GM18858 (cell line): ENCODE measurements around the gene RBM27.
A peak's percentile ranks its signal among the peaks of the same experiment; 100 is the strongest.
"Not testable (repeated sequence)": the region's sequence is repeated elsewhere in the genome, so short reads cannot be mapped to it uniquely, and the experiment has no call there.

Experiments
- ATAC-seq: cut with Tn5 transposase; IDR thresholded peaks from one replicate; pipeline ENCODE4 v1.9.1; 2021; ENCODE audit not compliant: unreplicated experiment

Gene RBM27, protein sequence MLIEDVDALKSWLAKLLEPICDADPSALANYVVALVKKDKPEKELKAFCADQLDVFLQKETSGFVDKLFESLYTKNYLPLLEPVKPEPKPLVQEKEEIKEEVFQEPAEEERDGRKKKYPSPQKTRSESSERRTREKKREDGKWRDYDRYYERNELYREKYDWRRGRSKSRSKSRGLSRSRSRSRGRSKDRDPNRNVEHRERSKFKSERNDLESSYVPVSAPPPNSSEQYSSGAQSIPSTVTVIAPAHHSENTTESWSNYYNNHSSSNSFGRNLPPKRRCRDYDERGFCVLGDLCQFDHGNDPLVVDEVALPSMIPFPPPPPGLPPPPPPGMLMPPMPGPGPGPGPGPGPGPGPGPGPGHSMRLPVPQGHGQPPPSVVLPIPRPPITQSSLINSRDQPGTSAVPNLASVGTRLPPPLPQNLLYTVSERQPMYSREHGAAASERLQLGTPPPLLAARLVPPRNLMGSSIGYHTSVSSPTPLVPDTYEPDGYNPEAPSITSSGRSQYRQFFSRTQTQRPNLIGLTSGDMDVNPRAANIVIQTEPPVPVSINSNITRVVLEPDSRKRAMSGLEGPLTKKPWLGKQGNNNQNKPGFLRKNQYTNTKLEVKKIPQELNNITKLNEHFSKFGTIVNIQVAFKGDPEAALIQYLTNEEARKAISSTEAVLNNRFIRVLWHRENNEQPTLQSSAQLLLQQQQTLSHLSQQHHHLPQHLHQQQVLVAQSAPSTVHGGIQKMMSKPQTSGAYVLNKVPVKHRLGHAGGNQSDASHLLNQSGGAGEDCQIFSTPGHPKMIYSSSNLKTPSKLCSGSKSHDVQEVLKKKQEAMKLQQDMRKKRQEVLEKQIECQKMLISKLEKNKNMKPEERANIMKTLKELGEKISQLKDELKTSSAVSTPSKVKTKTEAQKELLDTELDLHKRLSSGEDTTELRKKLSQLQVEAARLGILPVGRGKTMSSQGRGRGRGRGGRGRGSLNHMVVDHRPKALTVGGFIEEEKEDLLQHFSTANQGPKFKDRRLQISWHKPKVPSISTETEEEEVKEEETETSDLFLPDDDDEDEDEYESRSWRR

DNA sequence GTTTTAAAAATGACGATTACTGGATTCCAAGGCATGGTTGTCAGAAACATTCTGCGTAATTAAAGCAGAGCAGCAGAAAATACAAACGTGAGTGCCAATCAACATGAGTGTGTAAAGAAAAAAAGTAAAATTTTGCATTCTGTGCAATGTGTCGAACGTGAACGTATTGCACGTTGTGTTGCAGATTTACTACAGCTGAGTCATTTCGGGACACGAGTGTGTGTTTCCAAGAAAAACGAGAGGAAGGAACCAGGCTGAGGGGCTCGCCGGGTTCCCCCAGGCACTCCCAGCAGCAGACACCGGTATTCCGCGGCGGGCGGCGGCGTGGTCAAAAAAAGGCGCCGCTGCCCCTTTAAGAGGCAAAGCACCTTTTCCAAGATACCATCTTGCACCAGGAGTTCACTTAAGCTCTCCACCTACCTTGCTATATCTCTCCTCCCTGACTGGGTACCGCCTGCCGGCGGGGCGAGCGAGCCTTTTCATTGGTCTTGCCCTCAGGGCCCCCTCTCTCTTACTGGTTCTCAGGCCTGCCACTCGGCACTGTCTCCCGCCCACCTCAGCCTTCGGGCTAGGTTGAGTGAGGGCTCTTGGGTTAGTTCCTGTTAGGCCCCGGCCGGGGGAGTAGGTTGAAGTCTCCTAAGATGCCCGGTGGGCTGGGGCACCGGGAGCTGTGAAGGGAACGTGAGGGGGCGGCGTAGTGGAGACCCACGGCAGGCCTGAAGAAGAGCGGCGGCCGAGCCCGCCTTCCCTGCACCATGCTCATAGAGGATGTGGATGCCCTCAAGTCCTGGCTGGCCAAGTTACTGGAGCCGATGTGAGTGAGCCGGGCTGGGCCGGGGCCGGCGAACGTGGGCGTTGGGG lies at the start of gene RBM27:
Gene RBM27 (plus strand): TSS at position 595 of the 861 bp plus-strand sequence. CDS start 161 bp downstream, at position 756.
- peak; percentile 100 for ATAC-seq

DNA sequence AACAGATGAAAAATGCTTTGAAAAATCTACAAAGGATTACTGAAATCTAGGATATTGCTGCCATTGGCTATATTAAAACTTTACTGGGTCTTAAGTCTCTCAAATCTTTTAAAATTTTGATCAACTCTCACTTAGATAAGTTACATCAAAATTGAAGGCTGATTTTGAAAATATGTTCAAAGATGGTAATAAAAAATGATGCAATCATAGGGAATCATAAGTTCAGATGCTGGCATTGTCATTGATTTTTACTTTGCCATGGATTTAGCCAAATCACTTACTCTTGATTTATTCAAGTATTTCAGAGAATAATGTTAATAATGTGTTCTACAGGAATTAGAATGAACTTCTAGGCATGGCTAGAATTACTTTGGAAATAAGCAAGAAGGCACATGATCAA lies 45.1 kb upstream of the RBM27 start:
- no peak for ATAC-seq

DNA sequence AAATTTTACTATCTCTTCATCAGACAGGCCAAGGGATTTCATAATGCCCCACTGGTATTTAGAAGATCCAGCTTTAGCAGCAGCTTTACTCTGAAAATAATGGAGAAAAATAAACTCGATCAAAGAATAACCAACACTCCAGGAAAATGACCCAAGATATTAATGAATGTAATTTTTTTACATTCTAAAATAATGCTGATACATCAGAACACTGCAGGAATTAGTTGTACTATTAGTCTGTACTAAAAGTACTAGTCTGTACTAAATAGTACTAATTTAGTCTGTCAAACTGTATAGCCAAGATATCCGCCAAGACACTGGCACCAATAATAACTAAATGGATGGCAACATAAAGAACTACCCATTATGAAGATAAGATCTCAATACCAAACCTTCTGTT lies 39.0 kb upstream of the RBM27 start:
- ATAC-seq: no peak

DNA sequence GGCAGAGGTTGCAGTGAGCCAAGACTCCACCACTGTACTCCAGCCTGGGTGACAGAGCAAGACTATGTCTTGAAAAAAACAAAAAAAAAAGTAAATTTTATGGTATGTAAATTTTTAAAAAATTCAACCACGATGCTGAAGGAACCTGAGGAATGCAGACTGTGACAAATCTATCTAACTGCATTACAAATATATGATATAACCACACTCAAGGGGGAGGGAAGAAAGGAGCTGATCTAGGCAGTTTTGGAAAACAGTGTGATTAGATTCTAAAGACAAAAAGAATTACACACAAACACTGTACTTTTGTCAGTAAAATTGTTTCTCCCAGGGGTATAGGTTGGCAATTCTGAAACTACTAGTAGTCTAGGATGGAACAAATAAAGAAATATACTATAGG lies 37.9 kb upstream of the RBM27 start:
- no peak for ATAC-seq

DNA sequence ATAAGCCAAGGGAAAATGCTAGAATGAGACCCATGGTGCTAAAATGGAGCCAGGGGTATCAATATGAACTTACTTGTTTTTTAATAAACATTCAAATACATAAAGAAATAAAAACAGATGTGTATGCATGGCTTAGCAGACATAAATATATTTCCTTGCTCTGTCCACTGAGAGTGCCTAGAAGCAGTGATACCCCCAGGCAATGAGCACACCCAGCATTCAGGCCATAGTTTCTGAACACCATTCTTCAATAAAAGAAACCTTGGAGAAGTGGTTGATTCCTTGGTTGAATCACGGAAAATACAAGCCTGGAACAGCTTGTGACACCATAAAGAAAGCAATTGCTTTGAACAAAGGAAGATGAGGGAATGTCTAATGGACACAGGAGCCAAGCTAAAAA lies 37.5 kb upstream of the RBM27 start:
- no peak for ATAC-seq

DNA sequence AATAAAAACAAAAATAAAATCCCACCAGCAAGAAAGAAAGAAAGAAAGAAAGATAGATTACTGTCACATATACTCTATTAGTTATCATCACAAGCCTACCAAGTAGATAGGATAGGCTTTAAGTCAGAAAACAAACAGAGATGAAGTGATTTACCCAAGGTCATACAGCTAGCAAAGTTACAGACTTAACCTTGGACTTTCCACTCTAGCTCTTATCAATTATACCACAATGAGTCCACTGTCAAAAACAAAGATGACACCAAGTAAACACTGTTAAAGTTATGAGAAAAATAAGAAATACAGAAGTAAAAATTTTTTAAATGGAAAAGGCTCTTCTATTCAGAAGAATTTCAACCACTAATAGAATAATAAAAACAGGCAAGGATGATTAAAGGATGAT lies 34.3 kb upstream of the RBM27 start:
- no peak for ATAC-seq

DNA sequence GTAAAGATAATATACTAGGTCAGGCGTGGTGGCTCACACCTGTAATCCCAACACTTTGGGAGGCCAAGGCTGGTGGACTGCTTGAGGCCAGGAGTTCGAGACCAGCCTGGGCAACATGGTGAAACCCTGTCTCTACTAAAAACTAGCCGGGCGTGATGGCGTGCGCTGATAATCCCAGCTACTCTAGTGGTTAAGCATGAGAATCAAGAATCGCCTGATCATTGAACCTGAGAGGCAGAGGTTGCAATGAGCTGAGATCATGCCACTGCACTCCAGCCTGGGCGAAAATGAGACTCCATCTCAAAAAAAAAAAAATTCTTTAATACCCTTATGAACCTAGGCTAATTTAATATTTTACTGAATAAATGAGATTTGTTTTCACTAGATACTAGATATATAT lies 30.4 kb upstream of the RBM27 start:
- peak; percentile 64 for ATAC-seq

DNA sequence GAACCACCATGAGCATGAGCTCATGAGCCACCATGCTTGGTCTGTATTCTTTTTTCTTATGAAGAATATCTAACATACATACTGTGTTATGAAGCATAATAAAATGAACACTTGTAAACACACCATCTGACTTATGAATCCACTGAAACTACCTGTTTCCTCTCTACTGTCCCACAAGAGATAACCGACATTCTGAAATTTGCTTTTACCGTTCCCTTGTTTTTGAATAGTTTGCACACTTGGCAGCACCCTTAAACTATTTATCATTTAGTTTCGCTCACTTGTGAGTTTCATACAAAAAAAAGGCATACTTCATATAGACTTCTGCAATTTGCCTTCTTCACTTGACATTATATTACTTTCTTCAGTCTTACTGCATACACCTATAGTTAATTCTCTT lies 29.8 kb upstream of the RBM27 start:
- ATAC-seq: peak; percentile 92

DNA sequence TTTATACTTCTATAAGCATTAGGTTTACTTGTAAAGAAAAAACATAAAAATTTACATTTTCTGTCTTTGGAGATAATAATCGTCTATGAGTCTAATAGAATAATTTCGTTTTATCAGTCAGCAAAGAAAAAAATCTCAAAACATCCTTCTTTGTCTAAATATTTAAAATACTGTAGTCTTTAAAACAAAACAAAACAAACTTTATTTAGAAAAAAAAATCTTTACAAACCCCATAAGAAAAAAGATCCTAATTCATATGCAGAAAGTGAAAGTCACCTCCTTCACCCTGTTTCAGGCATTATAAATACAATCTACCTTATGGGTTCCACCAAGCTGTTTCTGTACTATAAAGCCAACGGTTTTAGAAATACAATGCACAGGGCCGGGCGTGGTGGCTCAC lies 26.6 kb upstream of the RBM27 start:
- ATAC-seq: no peak

DNA sequence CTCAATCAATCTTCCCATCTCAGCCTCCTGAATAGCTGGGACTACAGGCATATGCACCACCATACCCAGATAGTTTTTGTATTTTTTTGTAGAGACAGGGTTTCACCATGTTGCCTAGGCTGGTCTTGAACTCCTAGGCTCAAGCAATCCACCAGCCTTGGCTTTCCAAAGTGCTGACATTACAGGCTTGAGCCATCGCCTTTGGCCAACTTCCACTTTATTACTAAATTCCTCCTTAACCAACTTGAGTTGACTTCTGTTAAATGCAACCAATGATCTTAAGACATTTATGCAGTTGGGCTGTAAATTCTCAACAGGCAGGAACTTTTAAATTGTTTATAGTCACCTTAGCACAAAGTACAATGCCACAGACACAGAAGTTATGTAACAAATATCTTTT lies 23.7 kb upstream of the RBM27 start:
- ATAC-seq: no peak

DNA sequence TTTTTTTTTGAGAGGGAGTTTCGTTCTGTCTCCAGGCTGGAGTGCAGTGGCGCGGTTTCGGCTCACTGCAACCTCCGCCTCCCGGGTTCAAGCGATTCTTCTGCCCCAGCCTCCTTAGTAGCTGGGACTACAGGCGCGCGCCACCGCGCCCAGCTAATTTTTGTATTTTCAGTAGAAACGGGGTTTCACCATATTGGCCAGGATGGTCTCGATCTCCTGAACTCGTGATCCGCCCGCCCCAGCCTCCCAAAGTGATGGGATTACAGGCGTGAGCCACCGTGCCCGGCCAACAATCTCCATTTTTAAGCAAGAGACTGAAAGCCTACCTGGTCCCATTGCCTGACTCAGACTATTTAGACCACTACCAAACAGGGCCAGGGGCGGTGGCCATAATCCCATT lies 20.0 kb upstream of the RBM27 start:
- ATAC-seq: not testable (repeated sequence)

DNA sequence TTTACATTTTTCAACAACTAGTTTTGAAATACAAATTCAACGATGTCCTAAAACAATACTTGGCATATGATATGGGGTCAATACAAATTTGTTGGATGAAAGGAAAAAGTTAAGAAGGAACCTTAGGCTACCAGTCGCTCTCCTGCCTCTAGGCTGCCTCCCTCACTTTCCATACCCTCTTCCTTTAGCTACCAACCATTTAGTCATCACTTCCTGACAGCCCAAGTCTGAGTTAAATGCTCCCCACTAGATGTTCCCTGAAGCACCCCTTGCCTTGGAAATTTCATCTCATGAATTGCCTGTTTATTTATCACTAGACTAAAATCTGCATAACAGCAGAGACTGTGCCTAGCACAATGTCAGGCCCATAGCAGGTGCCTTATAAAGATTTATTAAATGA lies 18.2 kb upstream of the RBM27 start:
- no peak for ATAC-seq

DNA sequence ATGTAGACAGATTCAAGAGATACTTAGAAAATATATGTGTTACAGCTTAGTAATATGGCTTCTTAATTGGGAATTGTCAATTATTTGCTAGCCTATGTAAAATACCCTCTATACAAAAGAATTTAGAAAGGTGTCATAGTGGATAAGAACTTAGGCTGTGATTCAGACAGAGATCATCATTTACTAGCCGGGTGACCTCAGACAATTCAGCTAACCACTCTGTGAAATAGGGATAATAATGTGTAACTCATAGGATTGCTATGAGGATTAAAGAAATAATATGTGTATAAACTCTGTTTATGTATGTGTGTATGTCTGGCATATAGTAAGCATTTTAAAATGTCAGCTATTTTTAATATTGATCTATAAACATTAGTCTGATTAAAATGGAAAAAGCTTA lies 15.0 kb upstream of the RBM27 start:
- no peak for ATAC-seq

DNA sequence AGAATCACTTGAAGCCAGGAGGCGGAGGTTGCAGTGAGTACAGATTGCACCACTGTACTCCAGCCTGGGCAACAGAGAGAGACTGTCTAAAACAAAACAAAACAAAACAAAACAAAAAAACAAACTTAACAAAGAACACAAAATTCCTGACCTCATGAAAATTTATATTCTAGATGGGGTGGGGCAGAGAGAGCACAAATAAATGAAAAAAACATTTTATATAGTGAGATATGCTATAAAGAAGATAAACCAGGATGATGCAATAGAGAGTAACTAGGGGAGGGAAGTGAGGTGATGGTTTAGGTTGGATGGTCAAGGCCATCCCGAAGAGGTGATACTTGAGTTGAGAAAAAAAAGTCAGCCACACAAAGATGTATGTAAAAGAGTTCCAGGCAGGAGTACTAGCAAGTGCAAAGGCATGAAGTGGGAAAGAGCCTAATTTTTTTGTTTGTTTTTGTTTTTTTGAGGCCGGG lies 10.8 kb upstream of the RBM27 start:
- ATAC-seq: no peak

DNA sequence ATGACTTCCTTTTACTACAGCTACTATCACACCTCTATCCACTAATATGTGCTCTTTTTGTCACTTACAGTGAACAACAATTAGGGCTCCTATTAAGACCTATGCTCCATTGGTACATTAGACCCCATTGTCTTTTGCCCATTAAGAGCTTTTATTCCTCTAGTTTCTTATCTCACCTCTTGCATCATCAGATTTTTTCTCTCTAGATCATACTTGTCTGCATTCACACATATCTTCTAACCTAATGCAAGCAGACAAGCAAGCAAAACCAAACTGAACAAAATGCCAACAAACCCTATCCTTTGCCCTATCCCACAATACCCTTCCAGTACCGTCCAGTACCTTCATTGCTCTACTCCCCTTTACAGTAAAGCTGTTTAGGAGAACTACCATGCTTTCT lies 10.1 kb upstream of the RBM27 start:
- no peak for ATAC-seq

DNA sequence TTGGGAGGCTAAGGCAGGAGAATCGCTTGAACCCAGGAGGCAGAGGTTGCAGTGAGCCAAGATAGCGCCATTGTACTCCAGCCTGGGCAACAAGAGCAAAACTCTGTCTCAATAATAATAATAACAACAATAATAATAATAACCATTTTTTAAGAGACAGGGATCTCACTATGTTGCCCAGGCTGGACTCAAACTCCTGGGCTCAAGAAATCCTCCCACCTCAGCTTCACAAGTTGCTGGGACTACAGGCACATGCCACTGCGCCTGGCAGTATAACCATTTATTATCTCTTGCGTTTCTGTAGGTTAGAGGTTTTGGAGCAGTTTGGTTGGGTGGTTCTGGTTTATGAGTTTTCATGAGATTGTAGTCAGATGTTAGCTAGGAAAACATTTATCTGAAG lies 8.4 kb upstream of the RBM27 start:
- not testable (repeated sequence) for ATAC-seq

DNA sequence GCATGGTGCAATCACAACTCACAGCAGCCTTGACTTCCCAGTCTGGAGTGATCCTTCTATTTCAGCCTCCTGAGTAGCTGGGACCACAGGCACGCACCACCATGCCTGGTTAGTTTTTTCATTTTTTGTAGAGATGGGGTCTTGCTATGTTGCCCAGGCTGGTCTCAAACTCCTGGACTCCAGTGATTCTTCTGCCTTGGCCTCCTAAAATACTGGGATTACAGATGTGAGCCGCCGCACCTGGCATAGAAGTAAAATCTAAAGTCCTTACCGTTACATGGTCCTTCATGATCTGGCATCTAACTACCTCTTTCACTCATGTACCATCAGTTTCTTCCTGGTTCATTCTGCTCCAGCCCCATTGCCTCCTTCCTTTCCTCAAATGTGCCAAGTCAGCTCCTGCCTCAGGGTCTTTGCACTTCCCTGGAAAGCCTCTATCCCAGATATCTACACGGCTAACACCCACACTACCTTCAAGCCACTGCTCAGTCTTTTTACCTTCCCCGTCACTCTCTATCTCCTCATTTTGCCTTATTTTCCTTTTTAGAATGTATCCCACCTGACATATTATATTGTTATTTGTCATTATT lies 6.9 kb upstream of the RBM27 start:
- no peak for ATAC-seq

DNA sequence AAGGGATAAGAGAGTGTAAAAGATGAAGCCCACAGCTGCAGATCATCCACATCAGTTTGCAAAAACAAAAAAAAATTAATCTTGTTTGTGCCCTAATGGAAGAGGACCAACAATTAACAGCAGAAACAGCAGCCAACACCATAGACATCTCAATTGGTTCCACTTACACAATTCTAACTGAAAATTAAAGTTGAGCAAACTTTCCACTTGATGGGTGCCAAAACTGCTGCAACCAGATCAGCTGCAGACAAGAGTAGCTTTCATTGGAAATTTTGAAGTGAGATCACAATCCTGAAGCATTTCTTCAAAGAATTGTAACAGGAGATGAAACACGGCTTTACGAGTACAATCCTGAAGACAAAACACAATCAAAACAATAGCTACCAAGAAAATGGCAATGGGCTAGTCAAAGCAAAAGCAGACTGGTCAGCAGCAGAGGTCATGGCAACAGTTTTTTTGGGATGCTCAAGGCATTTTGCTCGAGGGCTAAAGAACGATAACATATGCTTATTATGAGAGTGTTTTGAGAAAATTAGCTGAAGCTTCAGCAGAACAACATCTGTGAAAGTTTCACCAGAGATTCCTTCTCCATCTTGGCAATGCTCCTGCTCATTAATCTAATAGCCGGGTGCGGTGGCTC lies 4.1 kb upstream of the RBM27 start:
- ATAC-seq: no peak

DNA sequence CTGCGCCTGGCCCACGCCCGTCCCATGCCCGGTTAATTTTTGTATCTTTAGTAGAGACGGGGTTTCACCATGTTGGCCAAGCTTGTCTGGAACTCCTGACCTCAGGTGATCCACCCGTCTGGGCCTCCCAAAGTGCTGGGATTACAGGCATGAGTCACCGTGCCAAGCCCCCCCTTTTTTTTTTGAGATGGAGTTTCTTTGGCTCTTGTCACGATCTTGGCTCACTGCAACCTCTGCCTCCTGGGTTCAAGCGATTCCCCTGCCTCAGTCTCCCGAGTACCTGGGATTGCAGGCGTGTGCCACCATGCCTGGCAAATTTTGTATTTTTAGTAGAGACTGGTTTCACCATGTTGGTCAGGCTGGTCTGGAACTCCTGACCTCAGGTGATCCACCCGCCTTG lies 1.6 kb upstream of the RBM27 start:
- ATAC-seq: not testable (repeated sequence)

DNA sequence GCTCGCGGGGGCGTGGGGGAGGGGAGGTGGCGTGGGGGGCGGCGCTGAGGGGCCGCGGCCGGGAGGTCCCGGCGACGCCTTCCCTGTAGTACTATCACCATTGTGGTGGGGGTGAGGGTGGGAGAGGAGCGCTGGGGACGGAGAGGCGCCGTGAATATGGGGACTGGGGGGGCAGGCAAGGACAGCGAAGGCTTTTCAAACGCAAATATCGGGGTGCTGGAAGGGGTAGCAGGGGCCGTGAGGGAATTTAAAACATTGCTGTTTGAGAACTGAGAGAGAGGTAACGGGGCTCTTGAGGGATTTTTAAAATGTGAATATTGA lies 427 bp downstream of the RBM27 start:
- no peak for ATAC-seq
